Measurements from ENCODE around the gene TNKS1BP1.

Gene TNKS1BP1

DNA sequence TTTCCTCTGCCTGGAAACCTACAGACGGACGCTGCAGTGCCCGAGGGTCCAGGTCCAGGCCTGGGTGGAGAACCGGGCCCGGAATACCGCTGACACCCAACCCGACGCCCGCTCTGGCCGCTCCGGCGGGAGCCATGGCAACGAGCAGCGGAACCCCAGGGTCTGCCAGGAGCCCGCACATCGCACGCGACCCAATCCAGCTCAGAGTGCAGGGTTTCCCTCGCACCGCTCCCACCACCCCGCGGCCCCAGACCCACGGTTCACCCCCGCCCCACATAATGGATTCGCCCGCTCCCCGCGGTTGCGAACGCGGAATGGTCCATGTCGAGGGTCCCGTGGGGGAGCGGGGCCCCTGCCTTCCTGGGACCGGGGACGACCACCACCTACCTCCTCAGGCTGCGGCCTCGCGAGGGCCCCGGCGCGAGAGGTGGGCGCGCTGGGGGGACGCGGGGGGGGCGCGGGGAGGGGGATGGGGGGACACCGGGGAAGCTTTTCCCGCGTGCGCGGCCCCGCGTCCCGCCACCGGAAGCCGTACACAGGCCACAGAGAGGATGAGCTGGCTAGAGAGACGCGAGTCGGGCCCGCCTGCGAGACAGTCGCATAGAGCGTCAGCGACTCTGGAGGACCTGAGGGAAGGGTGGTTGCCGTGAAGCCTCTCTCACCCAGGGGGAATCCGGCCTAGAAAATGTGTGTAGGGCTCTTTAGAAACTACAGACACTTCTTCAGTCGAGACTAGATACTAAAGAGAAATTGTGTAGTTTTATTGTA, 10.8 kb upstream of the TNKS1BP1 start, which contains the start of gene SSRP1:
Gene SSRP1 (minus strand): TSS at position 550 of the 768 bp plus-strand sequence. CDS start 771 bp downstream, outside the sequence.
- H2AFZ ChIP-seq (ENCODE audit: low read depth): peak within 1 kb of the TSS; percentile 66
- H3K4me2 ChIP-seq: peak within 1 kb of the TSS; percentile 84
- peak within 1 kb of the TSS; percentile 74 for H3K27ac ChIP-seq
- H3K9ac ChIP-seq: peak within 1 kb of the TSS; percentile 94
- peaks cover 22% of the 10 kb centered on the region for H3K4me1 ChIP-seq (ENCODE audit: low read depth, poor library complexity, severe bottlenecking)
- no peak within 1 kb of the TSS for H3K4me3 ChIP-seq (IDR thresholded peaks at IDR 0.05; ENCODE audit: insufficient read depth, low read depth, low read length)
- H4K20me1 ChIP-seq (ENCODE audit: insufficient read depth): no peaks in the 10 kb centered on the region
- H3K36me3 ChIP-seq (ENCODE audit: insufficient read depth): peaks cover 4% of the 10 kb centered on the region; the same call in 1 of the 2 replicates
- H3K27me3 ChIP-seq (ENCODE audit: insufficient read depth, low read depth): no peaks in the 10 kb centered on the region
- TF ChIP-seq, protein P1, sequence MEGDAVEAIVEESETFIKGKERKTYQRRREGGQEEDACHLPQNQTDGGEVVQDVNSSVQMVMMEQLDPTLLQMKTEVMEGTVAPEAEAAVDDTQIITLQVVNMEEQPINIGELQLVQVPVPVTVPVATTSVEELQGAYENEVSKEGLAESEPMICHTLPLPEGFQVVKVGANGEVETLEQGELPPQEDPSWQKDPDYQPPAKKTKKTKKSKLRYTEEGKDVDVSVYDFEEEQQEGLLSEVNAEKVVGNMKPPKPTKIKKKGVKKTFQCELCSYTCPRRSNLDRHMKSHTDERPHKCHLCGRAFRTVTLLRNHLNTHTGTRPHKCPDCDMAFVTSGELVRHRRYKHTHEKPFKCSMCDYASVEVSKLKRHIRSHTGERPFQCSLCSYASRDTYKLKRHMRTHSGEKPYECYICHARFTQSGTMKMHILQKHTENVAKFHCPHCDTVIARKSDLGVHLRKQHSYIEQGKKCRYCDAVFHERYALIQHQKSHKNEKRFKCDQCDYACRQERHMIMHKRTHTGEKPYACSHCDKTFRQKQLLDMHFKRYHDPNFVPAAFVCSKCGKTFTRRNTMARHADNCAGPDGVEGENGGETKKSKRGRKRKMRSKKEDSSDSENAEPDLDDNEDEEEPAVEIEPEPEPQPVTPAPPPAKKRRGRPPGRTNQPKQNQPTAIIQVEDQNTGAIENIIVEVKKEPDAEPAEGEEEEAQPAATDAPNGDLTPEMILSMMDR (conservative IDR thresholded peaks at IDR 0.05; ENCODE audit: low read depth, low read length): no peak
- H3K79me2 ChIP-seq (ENCODE audit: insufficient read depth, low read depth): peaks cover 35% of the 10 kb centered on the region

DNA sequence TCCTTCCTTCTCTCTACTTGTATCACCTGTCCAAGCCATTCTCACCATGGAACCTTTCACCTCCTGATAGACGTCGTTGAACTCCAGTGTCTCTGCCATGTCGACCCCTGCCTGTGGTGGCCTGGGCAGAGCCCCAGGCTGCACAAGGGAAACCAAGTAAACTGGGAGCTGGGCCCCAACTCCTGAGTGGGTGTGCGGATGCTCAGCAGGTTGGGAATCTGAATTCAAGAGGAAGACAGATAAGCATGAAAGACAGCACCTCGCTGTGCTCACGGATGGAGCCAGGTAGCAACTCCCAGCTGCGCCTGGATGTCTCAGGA, 10.2 kb upstream of the TNKS1BP1 start:
- Histone ChIP-seq H3K4me3 (IDR thresholded peaks at IDR 0.05; ENCODE audit: insufficient read depth, low read depth, low read length) (no peak overlapping the region), H3K4me2 (peak overlapping the region; percentile 84), H3K27me3 (ENCODE audit: insufficient read depth, low read depth) (no peaks in the 10 kb centered on the region), H4K20me1 (ENCODE audit: insufficient read depth) (no peaks in the 10 kb centered on the region), H3K36me3 (ENCODE audit: insufficient read depth) (peaks cover 4% of the 10 kb centered on the region; the same call in 1 of the 2 replicates), H3K9ac (peak overlapping the region; percentile 94), H2AFZ (ENCODE audit: low read depth) (peak overlapping the region; percentile 66), H3K4me1 (ENCODE audit: low read depth, poor library complexity, severe bottlenecking) (peaks cover 22% of the 10 kb centered on the region), H3K79me2 (ENCODE audit: insufficient read depth, low read depth) (peaks cover 35% of the 10 kb centered on the region), H3K27ac (peak overlapping the region; percentile 74)
- TF ChIP-seq, protein P1 (conservative IDR thresholded peaks at IDR 0.05; ENCODE audit: low read depth, low read length): no peak

DNA sequence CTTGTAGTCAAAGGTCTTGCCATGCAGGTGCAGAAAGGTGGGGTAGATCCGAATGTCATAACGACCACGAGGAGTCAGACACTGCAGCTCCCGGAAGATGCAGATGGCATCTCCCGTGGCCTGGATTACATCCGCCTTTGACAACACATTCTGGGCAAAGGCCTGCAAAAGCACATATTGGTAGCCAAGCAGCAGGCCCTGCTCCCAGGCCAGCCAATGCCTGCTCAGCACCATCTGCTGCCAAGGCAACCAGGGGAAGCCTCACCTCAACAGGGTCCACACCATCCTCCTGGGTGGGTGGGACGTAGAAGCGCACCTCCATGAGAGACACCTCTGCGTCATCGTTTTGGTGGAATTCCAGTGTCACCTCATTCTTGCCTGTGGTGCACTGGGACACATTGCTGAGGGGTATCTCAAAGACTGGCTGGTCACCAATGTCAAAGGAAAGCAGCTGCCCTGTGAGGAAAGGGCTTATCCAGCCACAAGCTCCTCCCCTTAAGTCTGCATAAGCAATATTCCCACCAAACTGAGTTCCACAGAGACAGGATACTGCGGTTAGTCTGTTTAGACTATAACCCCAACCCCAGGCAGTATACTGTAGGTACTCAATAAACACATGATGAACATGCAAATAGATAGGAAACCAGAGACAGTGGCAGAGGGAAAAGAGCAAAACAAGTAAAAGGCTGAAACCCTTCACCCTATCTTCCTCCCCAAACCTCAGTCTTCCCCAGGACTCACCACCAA, 8.1 kb upstream of the TNKS1BP1 start:
- H3K4me2 ChIP-seq: no peak overlapping the region
- H3K79me2 ChIP-seq (ENCODE audit: insufficient read depth, low read depth): peaks cover 35% of the 10 kb centered on the region
- H2AFZ ChIP-seq (ENCODE audit: low read depth): no peak overlapping the region
- H3K36me3 ChIP-seq (ENCODE audit: insufficient read depth): peaks cover 4% of the 10 kb centered on the region; the same call in 1 of the 2 replicates
- H3K9ac ChIP-seq: no peak overlapping the region
- peaks cover 29% of the 10 kb centered on the region for H3K4me1 ChIP-seq (ENCODE audit: low read depth, poor library complexity, severe bottlenecking)
- H3K4me3 ChIP-seq (IDR thresholded peaks at IDR 0.05; ENCODE audit: insufficient read depth, low read depth, low read length): no peak overlapping the region
- TF ChIP-seq, protein P1 (conservative IDR thresholded peaks at IDR 0.05; ENCODE audit: low read depth, low read length): no peak
- H4K20me1 ChIP-seq (ENCODE audit: insufficient read depth): no peaks in the 10 kb centered on the region
- H3K27me3 ChIP-seq (ENCODE audit: insufficient read depth, low read depth): no peaks in the 10 kb centered on the region
- no peak overlapping the region for H3K27ac ChIP-seq

DNA sequence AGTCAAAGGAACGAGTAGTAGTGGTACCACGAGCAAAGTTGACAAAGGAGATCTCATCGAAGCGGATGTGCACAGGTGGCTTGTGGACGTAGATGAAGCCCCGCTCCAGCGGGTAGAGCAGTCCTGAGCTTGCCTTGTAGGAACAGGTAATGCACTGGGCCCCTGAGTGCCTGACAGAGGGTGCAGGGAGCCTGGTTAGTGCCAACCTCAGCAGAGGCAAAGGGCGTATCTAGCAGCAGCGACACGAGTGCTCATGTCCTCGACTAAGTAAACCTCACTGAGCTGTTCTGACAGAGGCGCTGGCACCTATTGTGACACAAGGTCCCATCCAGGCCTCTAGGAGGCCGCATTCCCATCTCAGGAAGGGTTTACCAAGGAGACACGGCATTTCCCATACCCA, 7.0 kb upstream of the TNKS1BP1 start:
- no peaks in the 10 kb centered on the region for H4K20me1 ChIP-seq (ENCODE audit: insufficient read depth)
- H3K79me2 ChIP-seq (ENCODE audit: insufficient read depth, low read depth): peaks cover 35% of the 10 kb centered on the region
- H3K4me1 ChIP-seq (ENCODE audit: low read depth, poor library complexity, severe bottlenecking): peaks cover 38% of the 10 kb centered on the region
- no peak overlapping the region for H3K27ac ChIP-seq
- H2AFZ ChIP-seq (ENCODE audit: low read depth): no peak overlapping the region
- peaks cover 6% of the 10 kb centered on the region; the same call in 1 of the 2 replicates for H3K36me3 ChIP-seq (ENCODE audit: insufficient read depth)
- H3K27me3 ChIP-seq (ENCODE audit: insufficient read depth, low read depth): no peaks in the 10 kb centered on the region
- H3K4me2 ChIP-seq: no peak overlapping the region
- TF ChIP-seq, protein P1 (conservative IDR thresholded peaks at IDR 0.05; ENCODE audit: low read depth, low read length): no peak
- H3K4me3 ChIP-seq (IDR thresholded peaks at IDR 0.05; ENCODE audit: insufficient read depth, low read depth, low read length): no peak overlapping the region
- H3K9ac ChIP-seq: no peak overlapping the region
